EH (cell line): ENCODE results near the gene SMAD4.

Experiments
- DNase-seq: peaks from one replicate; pipeline ENCODE4 v3.0.0-alpha.2; 2015; ENCODE audit warnings: low read depth

Gene SMAD4

GRCh38 chr18:51021226-51021965 lies 8.6 kb upstream of the SMAD4 start:
- DNase-seq = no peak

- no peak for DNase-seq
Measured at GRCh38 chr18:51025512-51025911, 4.5 kb upstream of the SMAD4 start.

GRCh38 chr18:51028201-51028805 lies 1.7 kb upstream of the SMAD4 start:
- peak; percentile 51 for DNase-seq

GRCh38 chr18:51029378-51029693 lies 677 bp upstream of the SMAD4 start:
- no peak for DNase-seq

- peak; percentile 72 for DNase-seq
Measured at GRCh38 chr18:51030537-51031258, 685 bp downstream of the SMAD4 start.

GRCh38 chr18:51032193-51032592 lies 2.2 kb downstream of the SMAD4 start:
- no peak for DNase-seq

GRCh38 chr18:51037230-51037629 lies 7.2 kb downstream of the SMAD4 start:
- DNase-seq = no peak

- no peak for DNase-seq
Measured at GRCh38 chr18:51038110-51038509, 8.1 kb downstream of the SMAD4 start.

- no peak for DNase-seq
Measured at GRCh38 chr18:51039138-51040112, 9.4 kb downstream of the SMAD4 start.

- no peak for DNase-seq
Measured at GRCh38 chr18:51041677-51042352, 11.8 kb downstream of the SMAD4 start.

- DNase-seq = peak; percentile 18
Measured at GRCh38 chr18:51044928-51045585, 15.0 kb downstream of the SMAD4 start.

GRCh38 chr18:51048190-51048589 lies 18.2 kb downstream of the SMAD4 start:
- no peak for DNase-seq

GRCh38 chr18:51049137-51049536 lies 19.1 kb downstream of the SMAD4 start:
- no peak for DNase-seq

GRCh38 chr18:51051105-51051712 lies 21.2 kb downstream of the SMAD4 start:
- peak; percentile 57 for DNase-seq

GRCh38 chr18:51053814-51054213 lies 23.8 kb downstream of the SMAD4 start:
- DNase-seq = no peak

- peak; percentile 54 for DNase-seq
Measured at GRCh38 chr18:51054764-51055163, 24.8 kb downstream of the SMAD4 start.

GRCh38 chr18:51059969-51060368 lies 30.0 kb downstream of the SMAD4 start:
- DNase-seq = no peak

GRCh38 chr18:51064256-51064655 lies 34.2 kb downstream of the SMAD4 start:
- DNase-seq = no peak

- peak; percentile 68 for DNase-seq
Measured at GRCh38 chr18:51066273-51066672, 36.3 kb downstream of the SMAD4 start.

GRCh38 chr18:51068105-51068504 lies 38.1 kb downstream of the SMAD4 start:
- peak; percentile 89 for DNase-seq

- peak; percentile 23 for DNase-seq
Measured at GRCh38 chr18:51069885-51070284, 39.9 kb downstream of the SMAD4 start.
